GM18519 (cell line): ENCODE data around the gene CSF1.

ENCODE experiments used
- ATAC-seq: cut with Tn5 transposase; IDR thresholded peaks from one replicate; pipeline ENCODE4 v1.9.1; 2021; ENCODE audit warnings: mild to moderate bottlenecking, moderate library complexity; ENCODE audit not compliant: unreplicated experiment, low FRiP score

The CSF1 gene

GRCh38 chr1:109882288-109883245 is 28.1 kb upstream of the CSF1 start:
- no peak for ATAC-seq

DNA sequence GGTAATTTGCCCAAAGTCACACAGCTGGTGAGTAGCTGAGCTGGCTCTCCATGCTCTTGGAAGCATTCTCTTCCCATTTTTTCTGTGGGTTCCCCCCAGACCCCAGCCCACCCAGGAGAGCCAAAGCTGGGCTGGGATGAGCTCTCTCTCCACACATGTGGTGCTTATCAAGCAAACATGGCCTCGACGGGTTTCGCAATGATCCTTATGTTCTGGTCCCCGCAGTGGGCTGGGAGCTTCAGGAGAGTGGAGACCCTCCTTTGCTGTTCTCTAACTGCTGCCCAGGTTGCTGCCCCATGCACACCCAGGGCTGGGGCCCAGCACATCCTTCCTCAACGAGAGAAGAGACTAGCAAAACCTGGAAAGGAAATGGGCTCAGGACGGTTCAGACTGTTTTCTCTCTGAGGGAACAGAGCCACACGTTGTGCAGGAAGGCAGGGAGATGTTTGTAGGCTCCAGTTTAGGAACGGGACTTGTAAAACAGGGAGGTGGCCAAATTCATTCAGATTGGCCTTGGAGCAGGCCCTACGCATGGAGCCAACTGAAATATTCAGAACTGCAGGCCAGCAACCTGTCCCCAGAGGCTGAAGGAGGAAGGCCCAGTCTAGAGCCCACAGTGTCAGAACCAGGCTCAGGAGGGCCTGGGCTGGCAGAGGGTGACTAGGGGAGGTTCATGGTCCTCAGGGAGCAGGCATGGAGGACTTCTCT is 27.2 kb upstream of the CSF1 start:
- no peak for ATAC-seq

DNA sequence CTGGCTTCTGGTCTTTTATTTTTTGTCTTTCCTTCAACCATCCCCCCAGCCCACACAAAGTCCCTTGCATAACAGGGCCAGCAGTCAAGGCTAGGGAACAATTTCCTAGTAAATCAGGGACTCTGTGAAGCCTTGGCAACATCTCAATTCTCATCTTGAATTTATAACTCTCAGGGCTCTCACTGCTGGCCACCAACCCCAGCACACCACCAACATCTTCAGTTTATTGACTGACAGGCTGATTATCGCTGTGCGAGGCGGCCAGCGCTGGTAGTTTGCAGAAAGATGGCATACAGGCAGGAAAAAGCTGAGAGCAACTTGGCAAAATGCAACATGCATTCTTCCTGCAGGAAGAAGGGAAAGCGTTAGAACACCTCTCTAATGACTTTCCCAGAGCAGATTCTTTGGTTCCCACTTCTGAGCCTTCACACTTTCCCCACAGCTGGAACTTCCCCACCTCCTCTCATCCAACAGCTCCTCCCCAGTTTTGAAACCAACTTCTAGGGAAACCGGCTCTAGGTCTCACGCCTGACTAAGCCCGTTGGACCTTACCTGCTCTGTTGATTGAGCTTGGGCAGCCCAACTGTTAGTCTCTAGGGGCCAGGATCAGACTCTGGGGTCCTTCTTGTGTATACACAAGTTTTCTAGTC is 26.3 kb upstream of the CSF1 start:
- no peak for ATAC-seq

DNA sequence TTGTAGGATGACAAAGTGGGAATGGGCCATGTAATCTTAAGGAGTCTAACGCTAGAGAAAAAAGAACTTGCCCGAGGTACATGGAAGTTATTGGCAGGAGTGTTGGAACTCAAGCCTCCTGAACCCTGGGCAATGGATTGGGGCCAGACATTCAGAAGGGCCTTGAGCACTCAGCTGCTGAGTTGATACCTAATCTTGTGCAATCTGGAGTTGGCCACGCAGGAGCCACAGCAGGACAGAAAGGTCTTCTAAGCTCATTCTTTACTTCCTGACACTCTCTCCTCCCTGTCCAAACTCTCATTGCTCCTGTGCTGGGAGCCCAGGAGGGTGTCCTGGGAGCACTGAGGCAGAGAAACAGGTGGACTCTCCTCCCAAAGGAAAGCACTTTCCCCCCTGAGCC is 25.1 kb upstream of the CSF1 start:
- no peak for ATAC-seq

DNA sequence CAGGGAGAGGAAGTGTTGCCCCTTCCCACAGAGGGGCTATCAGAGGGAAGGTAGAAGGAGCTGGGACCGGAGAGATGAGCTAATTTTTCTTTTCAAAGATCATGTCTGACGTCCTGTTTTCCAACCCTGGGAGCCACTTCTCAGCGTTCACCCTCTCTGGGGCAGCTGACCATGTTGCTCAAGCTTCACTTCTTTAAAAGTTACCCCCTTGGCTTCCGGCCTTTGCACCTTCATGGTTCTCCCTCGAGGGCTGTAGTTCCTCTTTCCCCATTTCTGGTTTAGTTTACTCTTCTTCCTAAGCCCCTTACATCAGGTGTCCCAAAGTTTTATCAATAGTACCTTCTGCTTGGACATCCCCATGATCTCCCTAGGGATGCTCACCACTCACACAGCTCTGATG is 23.8 kb upstream of the CSF1 start:
- ATAC-seq, result no peak

DNA sequence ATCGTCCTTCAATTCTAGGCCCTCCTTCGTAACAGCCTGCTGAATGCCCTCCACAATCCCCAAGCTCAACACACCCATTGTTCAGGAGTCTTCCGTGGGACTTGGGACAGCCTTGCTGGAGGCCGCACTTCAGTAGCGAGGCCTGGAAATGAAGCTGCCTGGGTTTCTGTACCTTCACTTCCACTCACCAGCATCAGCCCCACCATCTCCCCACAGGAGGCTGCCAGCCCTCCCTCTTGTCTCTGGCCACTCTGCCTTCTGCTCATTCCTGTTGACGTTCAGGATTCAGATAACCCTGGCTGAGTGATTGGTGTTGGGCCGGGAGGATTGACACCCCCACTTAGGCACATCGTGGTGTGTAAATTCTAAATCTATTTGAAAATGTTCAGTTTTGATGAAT is 23.4 kb upstream of the CSF1 start:
- no peak for ATAC-seq

GRCh38 chr1:109887884-109888283 is 22.8 kb upstream of the CSF1 start:
- no peak for ATAC-seq

DNA sequence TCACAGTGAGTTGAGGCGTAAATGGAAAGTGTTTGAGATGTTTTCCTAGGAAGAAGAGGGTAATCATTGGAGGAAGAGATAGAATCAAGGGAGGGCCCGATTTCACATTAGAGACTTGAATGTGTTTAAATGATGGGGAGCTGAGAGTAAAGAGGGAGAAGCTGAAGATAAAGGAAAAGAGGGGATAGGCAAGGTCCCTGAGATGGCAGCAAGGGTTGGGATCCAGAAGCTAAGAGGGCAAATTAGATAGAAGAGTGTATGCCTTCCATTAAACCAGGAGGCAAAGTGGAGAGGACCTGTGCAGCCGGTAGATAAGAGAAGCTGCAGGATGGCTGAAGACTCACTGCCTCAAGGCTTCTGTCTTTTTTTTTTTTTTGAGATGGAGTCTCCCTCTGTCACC is 21.6 kb upstream of the CSF1 start:
- ATAC-seq, result no peak

GRCh38 chr1:109890115-109890953 is 20.3 kb upstream of the CSF1 start:
- ATAC-seq, result no peak

- ATAC-seq, result no peak
Observed at GRCh38 chr1:109891930-109892329, 18.7 kb upstream of the CSF1 start.

DNA sequence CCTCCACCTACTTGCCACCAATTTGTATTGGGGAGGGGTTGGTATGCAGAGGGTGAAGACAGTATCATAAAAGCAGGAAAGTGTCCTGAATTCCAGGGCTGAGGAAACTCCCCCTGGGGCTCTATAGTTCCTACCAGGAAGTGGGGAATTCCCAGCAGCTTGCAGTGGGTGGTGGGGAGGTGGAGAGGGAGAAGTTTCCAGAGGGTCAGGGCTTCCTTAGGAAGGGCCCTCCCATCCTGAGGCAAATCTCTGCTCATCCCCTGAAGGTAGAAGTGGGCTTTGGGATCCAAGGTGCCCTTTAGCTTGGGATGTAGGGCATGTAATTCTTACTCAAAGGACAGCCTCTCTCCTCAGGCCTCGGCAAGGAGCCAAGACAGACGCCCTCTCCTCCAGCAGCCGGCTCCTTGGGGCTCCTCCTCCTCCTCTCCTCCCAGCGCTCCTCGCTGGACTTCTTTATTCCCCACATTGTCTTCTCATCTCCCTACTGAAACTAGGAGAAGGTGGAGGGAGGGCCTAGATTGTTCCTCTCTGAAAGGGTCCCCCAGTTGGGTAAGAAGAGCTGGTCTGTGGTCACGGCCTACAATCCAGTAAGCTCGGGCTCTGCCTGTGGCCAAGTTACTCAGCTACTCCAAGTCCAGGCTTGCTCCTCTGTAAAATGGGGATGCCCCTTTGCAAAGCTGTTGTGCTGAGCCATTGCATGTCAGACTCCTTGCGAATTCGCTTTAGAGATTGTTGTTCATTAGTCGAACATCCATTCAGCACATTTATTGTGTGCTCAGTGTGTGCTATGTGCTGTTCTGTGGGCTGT is 17.9 kb upstream of the CSF1 start:
- ATAC-seq, result no peak

- no peak for ATAC-seq
Observed at GRCh38 chr1:109893532-109894171, 17.0 kb upstream of the CSF1 start.

DNA sequence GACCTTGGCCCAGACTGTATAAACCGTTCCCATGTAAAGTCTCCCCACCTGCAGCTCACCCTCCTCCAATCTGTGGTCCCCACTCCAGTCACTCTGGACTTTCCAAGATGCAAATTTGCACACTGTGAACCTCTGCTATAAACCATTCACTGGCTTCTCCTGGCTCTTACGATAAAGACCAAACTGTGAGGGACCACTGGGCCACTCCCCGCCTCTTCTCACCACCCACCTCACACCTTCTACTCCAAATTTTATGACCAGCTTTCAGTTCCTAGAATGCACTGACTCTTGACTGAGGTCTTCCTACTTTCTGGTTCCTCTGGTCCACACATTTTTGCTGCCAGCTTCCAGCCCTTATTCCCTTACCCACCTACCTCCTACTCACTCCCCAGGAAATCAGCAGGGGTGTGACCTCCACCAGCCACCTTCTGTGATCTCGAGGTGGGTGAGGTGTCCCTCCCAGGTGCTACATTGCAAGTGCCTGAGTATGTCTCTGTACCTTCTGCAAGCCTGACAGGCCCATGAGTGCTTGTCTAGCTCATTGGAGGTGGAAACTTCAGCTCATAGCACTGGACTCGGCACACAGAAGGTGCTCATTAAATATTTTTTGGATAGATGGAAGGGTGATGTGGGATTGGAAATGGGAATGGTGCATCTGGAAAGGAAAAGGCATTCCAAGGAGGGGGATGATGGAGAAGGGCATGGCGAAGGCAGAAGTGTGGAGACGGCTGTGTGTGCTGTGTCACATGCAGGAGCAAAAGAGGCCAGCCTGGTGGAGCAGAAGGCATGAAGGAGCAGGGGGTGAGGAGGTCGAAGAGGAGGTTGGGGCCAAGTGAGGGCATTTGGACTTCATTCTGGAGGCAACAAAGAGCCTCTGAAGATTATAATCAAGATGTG is 15.6 kb upstream of the CSF1 start:
- no peak for ATAC-seq

- ATAC-seq, result no peak
Observed at GRCh38 chr1:109895720-109896504, 14.7 kb upstream of the CSF1 start.

DNA sequence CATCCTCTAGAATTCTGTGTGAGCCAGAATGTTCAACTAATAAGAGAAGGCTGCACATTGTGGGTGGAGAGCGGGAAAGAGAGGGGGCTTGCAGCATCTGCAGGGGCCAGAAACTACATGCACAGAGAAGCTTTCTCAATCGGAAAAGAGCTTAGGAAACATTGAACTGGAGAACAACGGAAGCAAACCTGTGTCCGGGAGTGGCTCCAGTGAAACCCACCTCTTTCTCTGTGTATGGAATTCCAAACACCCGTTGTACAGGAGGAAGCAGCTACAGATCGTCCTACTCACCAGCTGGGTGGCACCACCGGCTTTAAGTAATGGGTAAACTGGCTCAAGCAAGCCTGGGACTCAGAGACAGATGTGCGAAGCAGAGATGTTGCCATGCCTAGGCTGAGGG is 14.0 kb upstream of the CSF1 start:
- ATAC-seq, result no peak

DNA sequence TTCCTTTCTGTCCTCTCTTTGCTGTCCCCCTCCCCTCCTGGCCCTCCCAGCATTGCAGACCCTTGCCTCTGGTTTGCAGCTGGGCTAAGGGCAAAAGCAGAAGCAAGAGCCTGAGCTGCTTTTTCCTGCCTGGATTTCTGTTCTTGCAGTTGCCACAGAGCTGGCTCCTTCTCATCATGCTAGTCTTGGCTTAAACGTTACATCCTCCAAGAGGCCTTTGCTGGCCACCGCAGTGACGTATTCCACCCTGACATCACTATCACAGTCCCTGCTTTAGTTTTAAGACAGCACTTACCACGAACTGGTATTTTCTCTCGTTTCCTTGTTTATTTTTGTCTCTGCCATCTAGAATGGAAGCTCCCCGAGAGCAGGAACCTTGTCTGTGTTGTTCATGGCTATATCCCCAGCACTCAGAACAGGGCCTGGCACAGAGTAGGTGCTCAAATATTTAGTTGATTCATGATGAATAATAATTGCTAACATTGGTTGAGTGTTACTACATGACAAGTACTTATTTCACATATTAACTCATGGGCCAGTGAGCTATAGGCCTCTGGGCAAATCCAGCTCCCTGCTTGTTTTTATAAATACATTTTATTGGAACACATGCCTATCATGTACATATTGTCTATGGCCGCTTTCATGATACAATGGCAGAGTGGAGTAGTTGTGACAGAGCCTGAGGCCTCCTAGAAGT is 13.2 kb upstream of the CSF1 start:
- ATAC-seq, result no peak

- ATAC-seq, result no peak
Observed at GRCh38 chr1:109898842-109899241, 11.8 kb upstream of the CSF1 start.
